ENCODE measurements around the gene ZFAND2A.
"Not testable (repeated sequence)": the region's sequence is repeated elsewhere in the genome, so short reads cannot be mapped to it uniquely, and the experiment has no call there.

Gene ZFAND2A

DNA sequence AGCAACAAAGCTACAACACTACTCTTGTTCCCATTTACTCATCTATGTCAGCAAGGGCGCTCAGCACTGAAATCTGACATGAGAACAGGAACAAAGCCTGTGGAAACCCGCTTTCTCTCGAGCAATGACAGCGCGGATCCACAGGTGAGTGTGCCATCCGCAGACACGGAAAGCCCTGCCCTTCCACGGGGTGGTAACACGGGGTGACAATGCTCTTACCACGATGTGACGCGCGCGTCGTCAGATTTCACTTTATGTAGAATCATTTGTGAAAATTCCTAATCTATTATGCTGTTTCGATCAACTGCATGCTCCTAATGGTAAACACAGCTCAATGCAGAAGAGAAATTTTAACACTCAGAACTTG is 34.4 kb downstream of the ZFAND2A start:
- DNase-seq (ENCODE audit: low read depth in 1 of 2, low spot score in 1 of 2), result no peak

- DNase-seq (ENCODE audit: low read depth in 1 of 2, low spot score in 1 of 2), result no peak
Observed at GRCh38 chr7:1124816-1125602, 35.0 kb downstream of the ZFAND2A start.

DNA sequence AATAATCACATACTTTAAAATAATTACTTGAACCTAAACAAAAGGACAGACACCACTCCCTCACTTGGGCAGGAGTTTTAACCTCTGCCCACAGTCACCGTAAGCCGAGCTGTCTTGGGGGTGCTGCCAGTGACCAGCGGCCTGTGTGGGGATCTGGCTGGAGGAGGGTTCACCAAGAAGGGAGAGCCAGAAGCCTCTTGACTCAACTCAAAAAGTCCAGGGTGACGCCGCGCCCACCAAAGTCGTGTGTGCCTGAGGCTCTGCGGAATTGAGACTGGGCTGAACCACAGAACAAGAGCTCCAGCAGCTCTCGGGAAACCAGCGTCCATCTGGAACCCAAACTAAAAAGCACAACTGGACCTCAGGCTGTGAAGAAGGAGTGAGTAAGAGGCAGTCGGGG is 35.8 kb downstream of the ZFAND2A start:
- DNase-seq (ENCODE audit: low read depth in 1 of 2, low spot score in 1 of 2), result no peak

GRCh38 chr7:1123715-1124114 is 36.3 kb downstream of the ZFAND2A start:
- DNase-seq (ENCODE audit: low read depth in 1 of 2, low spot score in 1 of 2), result no peak

GRCh38 chr7:1122832-1123501 is 37.0 kb downstream of the ZFAND2A start:
- DNase-seq (ENCODE audit: low read depth in 1 of 2, low spot score in 1 of 2), result no peak

DNA sequence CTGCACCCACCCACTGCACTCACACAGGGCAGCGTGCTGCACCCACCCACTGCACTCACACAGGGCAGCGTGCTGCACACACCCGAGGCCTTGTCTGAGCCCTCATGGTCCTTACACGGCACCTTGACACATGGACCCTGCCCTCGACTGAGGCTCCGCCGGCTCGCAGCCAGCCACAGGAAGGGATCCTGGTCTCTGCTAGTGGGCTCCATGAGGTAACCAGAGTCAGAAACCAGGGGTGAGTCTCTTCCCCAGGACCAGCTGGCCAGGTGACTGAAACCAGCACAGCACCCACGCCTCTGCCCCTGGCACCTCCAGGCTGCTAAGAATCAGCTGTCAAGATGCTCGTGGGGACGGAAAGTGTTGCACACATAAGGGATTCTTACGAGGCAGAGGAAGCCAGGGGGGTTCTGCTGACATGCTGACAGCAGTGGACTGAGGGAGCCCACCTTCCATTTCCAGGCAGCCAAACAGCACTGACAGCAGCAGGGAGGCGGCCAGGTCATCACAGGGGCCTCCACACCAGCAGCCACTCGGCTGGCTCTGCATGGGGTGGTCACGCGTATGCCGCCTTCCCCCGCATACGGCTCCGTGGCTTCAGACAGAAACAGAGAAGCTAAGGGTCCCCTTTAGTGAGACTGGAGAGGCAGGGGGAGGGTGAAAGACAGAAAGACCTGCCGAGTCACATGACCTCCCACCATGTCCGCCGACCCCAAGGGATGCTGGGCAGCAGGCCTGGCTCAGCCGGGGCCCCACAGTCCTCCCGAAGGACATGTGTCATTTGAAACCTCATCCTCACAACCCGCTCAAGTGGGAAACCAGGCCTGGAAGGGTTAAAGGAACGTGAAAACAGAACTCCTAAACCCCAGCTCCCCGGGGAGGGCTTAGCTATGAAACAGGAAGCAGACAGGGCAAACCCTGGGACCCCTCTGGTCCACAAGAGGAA is 37.8 kb downstream of the ZFAND2A start:
- no peak for DNase-seq (ENCODE audit: low read depth in 1 of 2, low spot score in 1 of 2)

- DNase-seq (ENCODE audit: low read depth in 1 of 2, low spot score in 1 of 2), result no peak
Observed at GRCh38 chr7:1121476-1121875, 38.5 kb downstream of the ZFAND2A start.

- no peak for DNase-seq (ENCODE audit: low read depth in 1 of 2, low spot score in 1 of 2)
Observed at GRCh38 chr7:1120791-1121190, 39.2 kb downstream of the ZFAND2A start.

GRCh38 chr7:1119201-1119600 is 40.8 kb downstream of the ZFAND2A start:
- no peak for DNase-seq (ENCODE audit: low read depth in 1 of 2, low spot score in 1 of 2)

DNA sequence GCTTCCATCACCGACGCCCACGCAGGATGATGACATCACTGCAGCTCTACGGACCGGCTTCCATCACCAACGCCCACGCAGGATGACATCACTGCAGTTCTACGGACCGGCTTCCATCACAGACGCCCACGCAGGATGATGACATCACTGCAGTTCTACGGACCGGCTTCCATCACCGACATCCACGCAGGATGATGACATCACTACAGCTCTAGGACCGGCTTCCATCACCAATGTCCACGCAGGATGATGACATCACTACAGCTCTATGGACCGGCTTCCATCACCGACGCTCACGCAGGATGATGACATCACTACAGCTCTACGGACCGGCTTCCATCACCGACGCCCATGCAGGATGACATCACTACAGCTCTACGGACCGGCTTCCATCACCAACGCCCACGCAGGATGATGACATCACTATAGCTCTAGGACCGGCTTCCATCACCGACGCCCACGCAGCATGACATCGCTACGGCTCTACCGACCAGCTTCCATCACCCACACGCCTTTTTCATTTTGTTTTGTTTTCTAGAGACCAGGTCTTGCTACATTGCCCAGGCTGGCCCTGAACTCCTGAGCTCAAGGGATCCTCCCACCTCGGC is 42.6 kb downstream of the ZFAND2A start:
- no peak for DNase-seq (ENCODE audit: low read depth in 1 of 2, low spot score in 1 of 2)

DNA sequence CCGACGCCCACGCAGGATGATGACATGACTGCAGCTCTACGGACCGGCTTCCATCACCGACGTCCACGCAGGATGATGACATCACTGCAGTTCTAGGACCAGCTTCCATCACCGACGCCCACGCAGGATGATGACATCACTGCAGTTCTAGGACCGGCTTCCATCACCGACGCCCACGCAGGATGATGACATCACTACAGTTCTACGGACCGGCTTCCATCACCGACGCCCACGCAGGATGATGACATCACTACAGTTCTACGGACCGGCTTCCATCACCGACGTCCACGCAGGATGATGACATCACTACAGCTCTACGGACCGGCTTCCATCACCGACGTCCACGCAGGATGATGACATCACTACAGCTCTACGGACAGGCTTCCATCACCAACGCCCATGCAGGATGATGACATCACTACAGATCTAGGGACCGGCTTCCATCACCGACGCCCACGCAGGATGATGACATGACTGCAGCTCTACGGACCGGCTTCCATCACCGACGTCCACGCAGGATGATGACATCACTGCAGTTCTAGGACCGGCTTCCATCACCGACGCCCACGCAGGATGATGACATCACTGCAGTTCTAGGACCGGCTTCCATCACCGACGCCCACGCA is 43.5 kb downstream of the ZFAND2A start:
- not testable (repeated sequence) for DNase-seq (ENCODE audit: low read depth in 1 of 2, low spot score in 1 of 2)

GRCh38 chr7:1115171-1116045 is 44.6 kb downstream of the ZFAND2A start:
- not testable (repeated sequence) for DNase-seq (ENCODE audit: low read depth in 1 of 2, low spot score in 1 of 2)

GRCh38 chr7:1114505-1114904 is 45.5 kb downstream of the ZFAND2A start:
- no peak for DNase-seq (ENCODE audit: low read depth in 1 of 2, low spot score in 1 of 2)

DNA sequence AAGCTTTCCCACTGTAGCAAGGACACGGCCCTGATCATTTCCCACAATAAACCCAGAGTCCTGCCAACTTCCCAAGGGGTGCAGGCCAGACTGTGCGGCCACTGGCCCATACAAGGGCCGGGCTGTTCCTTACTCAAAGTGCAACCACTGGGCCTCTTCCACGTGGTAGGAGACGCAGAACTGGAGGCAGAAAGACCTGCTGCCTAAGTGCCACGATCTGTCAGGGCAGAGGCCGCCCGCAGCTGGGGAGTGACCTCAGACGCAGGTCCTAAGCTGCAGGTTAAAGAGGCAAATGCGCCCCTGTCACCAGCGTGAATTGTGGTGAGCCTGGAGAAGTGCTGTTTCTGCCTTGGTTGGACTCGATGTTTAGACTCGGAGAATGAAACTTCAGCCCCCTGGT is 45.9 kb downstream of the ZFAND2A start:
- no peak for DNase-seq (ENCODE audit: low read depth in 1 of 2, low spot score in 1 of 2)

DNA sequence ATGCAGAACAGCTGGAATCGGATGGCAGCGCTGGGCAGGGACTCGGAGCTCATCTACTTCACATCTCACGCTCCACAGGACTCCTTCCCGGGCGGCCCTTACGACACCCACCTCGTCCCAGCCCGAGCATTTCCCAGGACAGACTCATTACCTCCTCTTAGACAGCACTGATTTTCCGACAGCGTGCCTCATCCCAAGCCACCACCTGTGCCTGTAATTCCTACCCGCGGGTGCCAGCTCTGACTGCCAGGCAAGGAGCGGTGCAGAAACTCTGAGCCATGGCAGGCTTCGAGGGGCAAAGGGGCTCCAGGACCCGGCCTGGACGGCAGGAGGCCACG is 46.5 kb downstream of the ZFAND2A start:
- DNase-seq (ENCODE audit: low read depth in 1 of 2, low spot score in 1 of 2), result no peak

- DNase-seq (ENCODE audit: low read depth in 1 of 2, low spot score in 1 of 2), result no peak
Observed at GRCh38 chr7:1112625-1113547, 47.1 kb downstream of the ZFAND2A start.

DNA sequence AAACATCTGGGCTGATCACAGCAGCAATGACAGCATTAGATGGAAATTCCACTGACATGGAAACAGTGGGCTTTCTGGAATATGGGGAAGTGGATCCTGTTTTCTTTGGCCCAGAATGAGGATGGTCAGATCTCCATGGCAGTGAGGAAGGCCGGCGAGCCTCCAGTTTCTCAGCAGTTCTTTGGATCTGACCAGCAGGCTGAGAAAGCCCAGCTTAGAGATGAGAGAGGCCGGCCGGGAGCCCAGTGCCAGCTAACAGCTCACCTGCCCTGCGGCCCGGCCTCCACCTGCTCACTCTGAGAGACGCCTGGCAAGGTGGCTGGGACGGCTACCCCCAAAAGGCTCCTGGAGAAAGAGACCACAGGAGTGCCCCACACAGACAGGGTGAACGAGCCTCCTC is 47.9 kb downstream of the ZFAND2A start:
- no peak for DNase-seq (ENCODE audit: low read depth in 1 of 2, low spot score in 1 of 2)

GRCh38 chr7:1111156-1111555 is 48.8 kb downstream of the ZFAND2A start:
- no peak for DNase-seq (ENCODE audit: low read depth in 1 of 2, low spot score in 1 of 2)

GRCh38 chr7:1110358-1110757 is 49.6 kb downstream of the ZFAND2A start:
- no peak for DNase-seq (ENCODE audit: low read depth in 1 of 2, low spot score in 1 of 2)
